Measurements from ENCODE around the gene STAT1.

STAT1 gene

GRCh38 chr2:190959911-190960788 is 53.8 kb downstream of the STAT1 start:
- no peak for DNase-seq (ENCODE audit: low read depth)

DNA sequence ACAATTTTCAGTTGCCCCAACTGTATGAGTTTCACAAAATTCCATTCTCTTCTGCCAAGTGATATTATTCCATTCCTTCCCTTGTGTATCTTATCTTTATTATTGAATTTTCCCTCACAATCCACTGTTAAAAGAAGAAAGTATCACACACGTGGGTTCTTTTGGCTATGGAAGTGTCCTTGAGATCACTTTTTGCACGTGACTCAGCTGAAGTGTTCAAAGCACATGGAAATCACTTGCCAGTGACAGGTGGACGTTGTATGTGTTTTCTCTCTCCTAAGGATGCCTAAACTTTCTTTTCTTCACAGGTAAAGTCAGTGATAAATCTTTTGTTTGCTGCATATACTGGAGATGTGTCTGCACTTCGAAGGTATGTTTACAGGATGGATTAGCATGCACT is 60.7 kb downstream of the STAT1 start:
- DNase-seq (ENCODE audit: low read depth): no peak

DNA sequence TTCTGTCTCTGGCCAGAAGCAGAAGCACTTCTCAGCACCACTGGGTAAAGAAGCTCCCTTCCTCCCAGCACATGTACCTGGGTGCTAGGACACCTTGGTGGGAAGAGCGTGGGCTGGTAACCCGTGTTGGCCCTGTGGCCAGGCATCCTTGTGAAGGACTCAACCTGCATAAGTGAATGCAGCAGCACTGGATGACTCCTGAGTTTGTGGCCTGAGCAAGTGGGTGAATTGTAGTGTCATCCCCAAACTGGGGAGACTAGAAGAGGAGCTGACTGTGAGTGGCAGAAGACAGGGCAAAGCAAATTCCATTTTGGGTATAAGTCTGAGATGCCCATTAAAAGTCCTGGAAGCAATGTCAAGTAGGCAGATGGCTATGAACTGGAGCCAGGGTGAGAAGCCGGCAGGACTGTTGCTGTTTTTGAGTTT is 63.4 kb downstream of the STAT1 start:
- no peak for DNase-seq (ENCODE audit: low read depth)

- DNase-seq (ENCODE audit: low read depth): no peak
Observed at GRCh38 chr2:190948671-190949070, 65.3 kb downstream of the STAT1 start.

- DNase-seq (ENCODE audit: low read depth): no peak
Observed at GRCh38 chr2:190947711-190948251, 66.2 kb downstream of the STAT1 start.

DNA sequence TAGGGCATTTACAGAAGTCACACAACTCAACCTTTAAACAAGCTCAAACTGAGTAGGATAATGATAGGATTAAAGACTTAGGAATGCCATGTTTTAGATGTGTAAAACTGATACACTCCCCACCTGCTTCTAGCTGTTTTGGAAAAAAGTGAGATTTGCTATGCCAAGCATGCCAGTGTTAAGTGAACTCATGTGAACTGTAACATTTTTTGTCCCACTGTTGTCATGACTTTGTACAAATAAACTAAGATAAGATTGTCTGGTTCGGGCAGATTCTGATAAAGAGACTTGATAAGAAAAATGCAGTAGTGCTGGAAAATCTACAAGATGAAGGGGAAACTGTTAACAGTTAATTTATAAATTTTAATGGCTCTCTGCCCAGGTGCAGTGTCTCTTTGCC is 66.8 kb downstream of the STAT1 start:
- DNase-seq (ENCODE audit: low read depth): no peak

DNA sequence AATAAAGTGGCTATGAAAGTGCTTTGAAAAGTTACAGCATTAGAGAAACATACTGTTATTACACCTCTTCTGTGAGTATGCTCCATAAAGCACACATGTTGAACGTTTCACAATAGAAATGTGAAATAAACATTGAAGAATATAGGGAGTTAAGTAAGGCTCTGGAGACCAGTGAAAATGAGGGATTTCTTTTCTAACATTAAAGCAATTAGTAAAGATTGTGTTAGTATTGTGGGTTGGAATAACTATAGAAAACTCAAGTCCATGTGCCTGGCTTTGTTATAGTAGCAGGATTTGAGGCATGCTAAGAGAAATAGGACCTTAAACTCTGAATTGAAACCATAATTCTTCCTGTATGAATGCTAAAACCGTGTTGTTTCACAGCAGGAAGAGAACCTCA is 70.3 kb downstream of the STAT1 start:
- no peak for DNase-seq (ENCODE audit: low read depth)

DNA sequence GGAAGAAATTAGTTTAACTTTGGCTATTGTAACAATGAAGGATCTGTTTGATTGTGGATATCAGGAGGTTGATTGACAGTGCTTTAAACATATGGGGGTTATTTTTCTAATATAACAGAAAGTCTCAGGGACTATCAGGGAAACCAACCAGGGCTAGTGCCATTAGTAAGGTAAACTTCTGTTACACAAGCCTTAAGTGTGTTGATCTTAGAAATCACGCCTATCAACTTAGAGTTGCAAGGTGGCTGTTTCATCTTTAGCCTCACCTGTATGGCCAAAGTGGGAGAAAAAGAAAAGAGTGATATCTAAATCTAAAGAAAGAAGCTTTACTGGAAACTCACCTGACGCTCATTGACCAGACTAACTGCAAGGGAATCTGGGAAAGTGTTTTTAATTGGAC is 71.3 kb downstream of the STAT1 start:
- no peak for DNase-seq (ENCODE audit: low read depth)

GRCh38 chr2:190941571-190941970 is 72.4 kb downstream of the STAT1 start:
- DNase-seq (ENCODE audit: low read depth): no peak

DNA sequence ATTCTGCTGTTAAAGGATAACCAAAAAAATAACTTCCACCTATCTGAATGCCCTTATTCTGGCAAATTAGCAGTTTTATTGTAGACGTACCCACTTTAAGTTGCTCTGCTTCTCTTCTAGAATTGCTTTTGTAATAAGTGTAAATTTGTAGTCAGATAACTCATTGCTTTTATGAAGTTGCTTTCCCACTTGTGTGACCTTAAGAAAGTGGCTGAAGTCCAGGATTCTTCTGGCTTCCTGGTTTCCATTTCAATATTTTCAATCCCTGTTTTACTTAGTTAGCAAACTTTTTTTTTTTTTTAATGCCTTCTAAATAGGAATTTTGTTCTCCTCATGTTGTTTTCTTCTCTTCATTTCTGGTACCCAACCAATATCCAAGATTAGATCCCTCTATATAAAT is 73.5 kb downstream of the STAT1 start:
- no peak for DNase-seq (ENCODE audit: low read depth)

- no peak for DNase-seq (ENCODE audit: low read depth)
Observed at GRCh38 chr2:190938771-190939335, 75.1 kb downstream of the STAT1 start.

DNA sequence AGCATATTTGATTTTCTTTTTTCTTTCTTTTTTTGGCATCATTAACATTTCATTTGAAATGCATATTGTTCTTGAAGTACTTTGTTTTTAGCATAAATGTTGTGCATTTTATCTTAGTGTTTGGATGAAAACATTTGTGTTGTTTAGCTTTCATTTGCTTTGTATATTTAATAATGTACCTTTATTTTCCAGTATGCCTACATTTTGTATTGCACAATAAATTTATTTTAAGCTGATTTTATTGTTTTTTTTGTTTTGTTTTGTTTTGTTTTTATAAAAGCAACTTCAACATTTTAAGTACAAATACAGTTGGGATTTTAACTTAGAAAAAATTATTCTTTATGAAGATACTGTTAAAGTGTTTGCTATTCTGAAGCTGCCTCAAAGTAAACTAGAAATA is 78.9 kb downstream of the STAT1 start:
- DNase-seq (ENCODE audit: low read depth): no peak

GRCh38 chr2:190933361-190933760 is 80.6 kb downstream of the STAT1 start:
- DNase-seq (ENCODE audit: low read depth): no peak

- DNase-seq (ENCODE audit: low read depth): no peak
Observed at GRCh38 chr2:190932514-190932913, 81.5 kb downstream of the STAT1 start.

DNA sequence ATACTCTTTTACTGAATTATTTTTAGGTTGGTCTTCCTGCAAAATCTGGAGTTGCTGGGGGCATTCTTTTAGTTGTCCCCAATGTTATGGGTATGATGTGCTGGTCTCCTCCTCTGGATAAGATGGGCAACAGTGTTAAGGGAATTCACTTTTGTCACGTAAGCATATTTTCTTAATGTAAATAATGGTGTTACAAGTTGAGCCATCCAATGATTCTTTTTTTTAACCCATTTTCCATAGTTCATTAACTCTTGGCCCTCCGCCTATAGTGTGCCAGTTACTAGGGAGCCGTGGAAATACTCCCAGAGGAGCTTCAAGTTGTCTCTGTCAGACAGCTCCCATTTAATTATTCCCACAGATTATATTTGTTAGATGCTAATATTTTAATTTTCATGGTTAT is 83.6 kb downstream of the STAT1 start:
- no peak for DNase-seq (ENCODE audit: low read depth)

DNA sequence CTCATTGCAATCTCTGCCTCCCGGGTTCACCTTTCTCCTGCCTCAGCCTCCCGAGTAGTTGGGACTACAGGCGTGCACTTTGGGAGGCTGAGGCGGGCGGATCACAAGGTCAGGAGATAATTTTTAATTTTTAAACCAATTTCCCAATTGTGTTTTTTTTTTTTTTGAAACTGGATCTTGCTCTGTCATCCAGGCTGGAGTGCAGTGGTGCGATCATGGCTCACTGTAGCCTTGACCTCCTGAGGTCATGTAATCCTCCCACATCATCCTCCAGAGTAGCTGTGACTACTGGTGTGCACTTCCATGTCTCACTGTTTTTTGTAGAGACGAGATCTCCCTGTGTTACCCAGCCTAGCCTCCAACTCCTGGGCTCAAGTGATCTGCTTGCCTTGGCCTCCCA is 84.1 kb downstream of the STAT1 start:
- no peak for DNase-seq (ENCODE audit: low read depth)

DNA sequence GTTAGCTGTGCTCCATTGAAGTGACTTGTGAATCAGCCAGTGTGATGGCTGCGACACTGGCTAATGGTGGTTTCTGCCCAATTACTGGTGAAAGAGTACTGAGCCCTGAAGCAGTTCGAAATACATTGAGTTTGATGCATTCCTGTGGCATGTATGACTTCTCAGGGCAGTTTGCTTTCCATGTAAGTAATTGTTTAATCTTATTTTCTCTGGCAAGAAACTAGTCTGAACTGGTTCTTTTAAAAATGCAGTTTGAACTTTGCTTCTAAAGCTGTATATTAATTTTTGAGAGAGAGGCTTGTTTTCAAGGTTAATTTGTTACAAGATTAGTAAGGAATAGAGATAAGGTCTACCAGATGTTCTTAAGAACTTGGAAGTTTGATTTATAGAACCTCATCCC is 86.7 kb downstream of the STAT1 start:
- DNase-seq (ENCODE audit: low read depth): no peak

- no peak for DNase-seq (ENCODE audit: low read depth)
Observed at GRCh38 chr2:190922376-190922775, 91.6 kb downstream of the STAT1 start.

DNA sequence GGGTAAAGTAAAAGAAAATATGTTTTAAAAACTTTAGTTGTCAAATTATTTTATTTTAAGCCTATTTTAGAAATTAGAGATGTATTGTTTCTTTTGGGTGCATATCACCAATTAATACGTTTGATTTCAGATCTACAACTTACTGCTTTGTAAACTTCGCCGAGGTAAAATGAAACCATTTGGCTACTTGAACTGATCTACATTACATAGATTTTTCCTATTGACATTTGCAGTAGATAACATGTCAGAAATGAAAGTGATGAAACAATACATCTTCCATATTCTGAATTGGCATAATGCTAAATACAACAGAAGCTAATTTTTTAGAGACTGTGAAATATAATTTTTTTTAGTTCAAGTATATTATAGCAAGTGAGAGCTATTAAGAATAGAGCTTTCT is 93.9 kb downstream of the STAT1 start:
- DNase-seq (ENCODE audit: low read depth): no peak
